HepG2 (cell line): Measurements from ENCODE around the gene PAQR7. TPM values are rescaled to one million over a fixed set of nuclear protein-coding genes. Genes with fewer than 3 reads are reported as not detected.

Experiments used
- ATAC-seq: fragments of 200-7000 bp; cut with Tn5 transposase; 3 replicates; pipeline ENCODE4 v1.9.1; 2020; ENCODE audit warnings: mild to moderate bottlenecking, moderate library complexity
- BruUV-seq: library from RNA; stranded (reverse); fragments of 400-500 nt; replicated peaks from 2 replicates; lab custom pipeline; 2021; lab: Mats Ljungman, UMichigan
- CTCF ChIA-PET: fragments of 300-600 bp; formaldehyde crosslinking; extraction: SDS; loops from one replicate; lab custom pipeline; 2021; ENCODE audit warnings: low total read pairs, inconsistent platforms, low intra/inter-chr PET ratio; lab: Yijun Ruan, JAX
- POLR2A ChIA-PET: fragments of 350-600 bp; sonication (Branson Sonifier 250); formaldehyde crosslinking; loops from one replicate; lab custom pipeline; 2020; ENCODE audit warnings: antibody characterized with exemption, inconsistent platforms; lab: Yijun Ruan, JAX
- DNase-seq: peaks from one replicate; pipeline ENCODE4 v3.0.0-alpha.2; 2015; ENCODE audit warnings: low spot score
- FAIRE-seq: peaks from 3 replicates; lab custom pipeline; 2011; peaks lifted over from hg19 to GRCh38; lab: Jason Lieb, UNC
- H2AFZ ChIP-seq: one replicate; pipeline ENCODE4 v1.6.1; 2011; ENCODE audit warnings: low read length, inconsistent platforms
- H3K27ac ChIP-seq: fragments of 300-600 bp; 3 replicates; pipeline ENCODE4 v1.8.0; 2011; ENCODE audit warnings: mixed run types, mild to moderate bottlenecking, mixed read lengths, low read length, inconsistent platforms; ENCODE audit not compliant: insufficient read depth; ENCODE audit errors: extremely low read length
- H3K27me3 ChIP-seq, 2 experiments: fragments of 200-600 bp in 1 of 2; 2 replicates in 1 of 2; 3 replicates in 1 of 2; pipeline versions ENCODE4 v1.6.0 to v1.8.0; 2011; ENCODE audit warnings: low read length in 2 of 2, mild to moderate bottlenecking in 2 of 2, moderate library complexity in 2 of 2, inconsistent platforms in 1 of 2; ENCODE audit not compliant: insufficient read depth in 2 of 2, control insufficient read depth in 1 of 2
- H3K36me3 ChIP-seq, 2 experiments: fragments of 200-600 bp in 1 of 2; replicated peaks in 1 of 2; 2 replicates in 1 of 2; 3 replicates in 1 of 2; pipeline versions ENCODE4 v1.5.1 to v1.8.0; 2011; ENCODE audit warnings: low read length in 2 of 2, inconsistent platforms in 1 of 2; ENCODE audit not compliant: insufficient read depth in 2 of 2, control insufficient read depth in 1 of 2
- H3K4me1 ChIP-seq: 2 replicates; pipeline ENCODE4 v1.5.1; 2012; ENCODE audit warnings: low read length, inconsistent platforms; ENCODE audit not compliant: insufficient read depth
- H3K4me2 ChIP-seq: 2 replicates; pipeline ENCODE4 v1.6.0; 2011; ENCODE audit warnings: low read depth, low read length, inconsistent platforms
- H3K4me3 ChIP-seq, 3 experiments: fragments of 200-600 bp in 1 of 3; sonication (generic), shearing (Covaris generic) in 1 of 3; replicated peaks in 1 of 3; 2 replicates each; pipeline ENCODE4 v1.5.1; 2011 to 2016; ENCODE audit warnings: low read length in 3 of 3, inconsistent platforms in 2 of 3, low read depth in 2 of 3, mild to moderate bottlenecking in 2 of 3, control low read depth in 1 of 3, mixed read lengths in 1 of 3; ENCODE audit not compliant: insufficient read depth in 1 of 3
- H3K79me2 ChIP-seq: one replicate; pipeline ENCODE4 v1.6.1; 2011; ENCODE audit warnings: low read length, inconsistent platforms; ENCODE audit not compliant: insufficient read depth
- H3K9ac ChIP-seq: 2 replicates; pipeline ENCODE4 v1.6.0; 2011; ENCODE audit warnings: mild to moderate bottlenecking, low read depth, low read length, inconsistent platforms; ENCODE audit not compliant: insufficient read depth
- H3K9me3 ChIP-seq: 2 replicates; pipeline ENCODE4 v1.5.1; 2012; ENCODE audit warnings: mild to moderate bottlenecking, low read length
- H4K20me1 ChIP-seq: 2 replicates; pipeline ENCODE4 v1.6.0; 2011; ENCODE audit warnings: inconsistent platforms, mild to moderate bottlenecking, low read length, moderate library complexity; ENCODE audit not compliant: insufficient read depth
- RFX5 ChIP-seq: IDR thresholded peaks from 2 replicates; pipeline ENCODE4 v1.6.1; 2011; ENCODE audit warnings: low read depth, low read length, improper control_type of control experiment
- SALL2 ChIP-seq: sonication (generic); formaldehyde crosslinking; IDR thresholded peaks from 2 replicates; pipeline ENCODE4 v1.8.1; 2023; ENCODE audit warnings: mild to moderate bottlenecking, missing genetic modification reagents, inconsistent platforms
- SOX13 ChIP-seq, 3 experiments: fragments of 450-650 bp in 1 of 3; sonication (generic) in 1 of 3; formaldehyde crosslinking in 1 of 3; IDR thresholded peaks in 2 of 3; conservative IDR thresholded peaks in 1 of 3; 2 replicates each; pipeline versions ENCODE4 v1.5.0 to v1.6.1; 2016 to 2020; ENCODE audit warnings: antibody characterized with exemption in 1 of 3, mild to moderate bottlenecking in 1 of 3, missing compliant biosample characterization in 1 of 3, missing genetic modification reagents in 1 of 3, moderate library complexity in 1 of 3
- TAF1 ChIP-seq: sonication (generic); formaldehyde crosslinking; IDR thresholded peaks from 2 replicates; pipeline ENCODE4 v1.4.0; 2020; ENCODE audit warnings: missing genetic modification reagents
- ZNF121 ChIP-seq: sonication (generic); formaldehyde crosslinking; IDR thresholded peaks from 2 replicates; pipeline ENCODE4 v1.5.0; 2020; ENCODE audit warnings: mild to moderate bottlenecking, missing genetic modification reagents
- WGBS: methylation state at CpG from one replicate; pipeline ENCODE4 v1.1.6; 2017; ENCODE audit warnings: low lambda C conversion rate; 5-methylcytosine and 5-hydroxymethylcytosine counted together
- in situ Hi-C: cut with HindIII; loops from 2 replicates; pipeline ENCODE4 v1.10.0; 2017; ENCODE audit warnings: low pct_unique_long_range_greater_than_20kb; ENCODE audit not compliant: extremely low pct_ligation_motif_present
- intact Hi-C: fragments of 100-400 bp; cut with micrococcal nuclease; formaldehyde crosslinking; loops from one replicate; pipeline ENCODE4 v1.10.0; 2022; ENCODE audit not compliant: unreplicated experiment
- polyA plus RNA-seq, 8 experiments: library from polyadenylated mRNA; depleted of rRNA in 3 of 8; stranded (reverse) in 7 of 8; unstranded in 1 of 8; fragments of >200 nt; fragmentation: Illumina TruSeq in 4 of 8; extraction: Trizol in 4 of 8; gene quantifications; 2 replicates each; pipeline versions ENCODE4 v1.2.1 to v1.2.3, GENCODE V29; 2011 to 2016; ENCODE audit warnings: low read depth in 4 of 8, missing spikeins in 1 of 8, mixed read lengths in 1 of 8; ENCODE audit not compliant: insufficient read depth in 1 of 8
- total RNA-seq, 5 experiments: library from RNA; depleted of rRNA; stranded (reverse); fragments of >200 nt; fragmentation: Illumina TruSeq; extraction: Trizol; gene quantifications; 2 replicates each; pipeline ENCODE4 v1.2.3, GENCODE V29; 2016; ENCODE audit warnings: low read depth in 1 of 5

The PAQR7 gene
- total and polyA plus RNA-seq, 2 of the 13 experiments (the other 11 are each of a cell fraction or from before 2014, with no cell fraction given): 13.2 to 16.6 TPM

DNA sequence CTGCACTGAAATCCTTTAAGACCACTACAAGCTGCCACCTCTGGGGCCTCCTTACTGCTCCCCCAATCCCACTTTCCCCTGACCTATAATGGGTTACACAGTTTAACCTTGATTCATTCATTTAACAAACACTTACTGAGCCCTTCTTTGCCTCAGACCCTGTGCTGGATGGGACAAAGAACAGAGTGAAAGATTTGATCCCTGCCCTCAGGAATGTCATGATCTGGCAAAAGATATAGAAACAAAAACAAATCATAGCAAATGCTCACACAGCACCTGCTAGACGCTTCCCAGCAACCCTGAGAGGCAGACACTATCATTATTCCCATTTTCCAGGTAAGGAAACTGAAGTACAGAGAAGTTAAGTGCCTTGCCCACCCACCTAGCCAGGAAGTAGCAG lies 9.2 kb downstream of the PAQR7 start (continued):
- TF ChIP-seq RFX5 (no peak), SOX13 (IDR thresholded peaks at IDR 0.05) (no peak), SOX13 (CRISPR knock-in tag; conservative IDR thresholded peaks at IDR 0.05 in 1 of 2, IDR thresholded peaks at IDR 0.05 in 1 of 2) (peak in 1 of 2 experiments; percentile 14; a peak in 1 of 4 replicates)

DNA sequence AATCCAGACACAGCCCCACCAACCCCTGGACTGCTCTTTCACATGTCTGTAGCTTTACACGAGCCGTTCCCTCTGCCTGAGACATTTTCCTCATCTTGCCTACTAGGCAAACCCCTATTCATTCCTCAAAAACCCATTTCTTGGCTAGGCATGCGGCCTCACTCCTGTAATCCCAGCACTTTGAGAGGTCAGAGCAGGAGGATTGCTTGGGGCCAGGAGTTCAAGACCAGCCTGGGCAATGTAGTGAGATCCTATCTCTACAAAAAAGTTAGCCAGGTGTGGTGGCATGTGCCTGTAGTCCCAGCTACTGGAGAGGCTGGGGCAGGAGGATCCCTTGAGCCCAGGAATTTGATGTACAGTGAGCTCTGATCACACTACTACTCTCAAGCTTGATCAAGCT lies 11.1 kb downstream of the PAQR7 start:
- FAIRE-seq: no peak
- H3K4me2 ChIP-seq: no peak overlapping the region
- peaks cover 8 to 15% of the 10 kb centered on the region in 2 experiments; a peak in 4 of 5 replicates for H3K36me3 ChIP-seq
- H3K9me3 ChIP-seq: no peaks in the 10 kb centered on the region
- TF ChIP-seq ZNF121 (CRISPR knock-in tag) (peak; percentile 72), TAF1 (CRISPR knock-in tag) (no peak), SALL2 (no peak)
- ChIA-PET POLR2A (interaction anchor here (5.4 kb wide), 1 partner anchor 11 kb away, joined by 32 read pairs; the partner anchor contains the start of gene PAQR7), CTCF (no interaction called here)
- H3K4me1 ChIP-seq: peaks cover 72% of the 10 kb centered on the region
- H4K20me1 ChIP-seq: no peaks in the 10 kb centered on the region
- intact Hi-C loops: no loop called here
- H3K4me3 ChIP-seq: no peak overlapping the region
- no peaks in the 10 kb centered on the region for H3K27me3 ChIP-seq
- no peaks in the 10 kb centered on the region for H3K79me2 ChIP-seq
- no peak overlapping the region for H3K9ac ChIP-seq
- in situ Hi-C loops: no loop called here
- no peak for DNase-seq
- WGBS: 94% methylated on average over 3 of the region's 3 CpGs
- BruUV-seq: no TSS peak
- ATAC-seq: no peak
- no peak overlapping the region for H3K27ac ChIP-seq
- no peak overlapping the region for H2AFZ ChIP-seq
